Activated CD8-positive, alpha-beta T cell treated with anti-CD3 and anti-CD28 coated beads for 36 hours (primary cell): ENCODE results near the gene ZNF789. TPM values are rescaled to one million over a fixed set of nuclear protein-coding genes. Genes with fewer than 3 reads are reported as not detected.
"Not testable (repeated sequence)": the region's sequence is repeated elsewhere in the genome, so short reads cannot be mapped to it uniquely, and the experiment has no call there.

ENCODE experiments used
- ATAC-seq: fragments of 200-7000 bp; cut with Tn5 transposase; one replicate; pipeline ENCODE4 v1.10.0; 2021; ENCODE audit warnings: mild to moderate bottlenecking, moderate library complexity
- CTCF ChIA-PET: fragments of 350-600 bp; sonication (Branson Sonifier 250); formaldehyde crosslinking; loops from one replicate; lab custom pipeline; 2021; ENCODE audit warnings: antibody characterized with exemption; lab: Charles Lee
- POLR2A ChIA-PET: fragments of 350-600 bp; sonication (Branson Sonifier 250); formaldehyde crosslinking; loops from one replicate; lab custom pipeline; 2021; ENCODE audit warnings: antibody characterized with exemption; lab: Charles Lee
- DNase-seq: peaks from one replicate; pipeline ENCODE4 v3.0.0-alpha.2; 2020
- H3K27ac Mint-ChIP-seq: one replicate; pipeline ENCODE4 v1.8.0; 2021; ENCODE audit warnings: mild to moderate bottlenecking, mixed read lengths
- H3K27me3 Mint-ChIP-seq: one replicate; pipeline ENCODE4 v1.8.0; 2021; ENCODE audit warnings: mixed read lengths
- H3K36me3 Mint-ChIP-seq: one replicate; pipeline ENCODE4 v1.8.0; 2021; ENCODE audit warnings: low read depth, mixed read lengths
- H3K4me1 Mint-ChIP-seq: one replicate; pipeline ENCODE4 v1.8.0; 2021; ENCODE audit warnings: low read depth, mixed read lengths
- H3K4me3 Mint-ChIP-seq: one replicate; pipeline ENCODE4 v1.8.0; 2021; ENCODE audit warnings: mild to moderate bottlenecking, moderate library complexity, mixed read lengths
- H3K9me3 Mint-ChIP-seq: one replicate; pipeline ENCODE4 v1.8.0; 2021; ENCODE audit warnings: mixed read lengths
- CTCF ChIP-seq: fragments of 200-600 bp; IDR thresholded peaks from one replicate; pipeline ENCODE4 v1.8.0; 2022; ENCODE audit warnings: antibody characterized with exemption, mild to moderate bottlenecking
- intact Hi-C: fragments of 100-400 bp; cut with micrococcal nuclease; formaldehyde crosslinking; loops from one replicate; pipeline ENCODE4 v1.10.0; 2022
- total RNA-seq, 2 experiments: library from RNA; stranded (reverse); gene quantifications; one replicate each; pipeline ENCODE4 v1.2.3, GENCODE V29; 2021

Gene ZNF789
- 10 to 100 TPM; 18.8 to 19.1 TPM for total RNA-seq

- Mint-ChIP-seq H3K9me3 (no peaks in the 10 kb centered on the region), H3K36me3 (peaks cover 19% of the 10 kb centered on the region), H3K4me3 (peak within 1 kb of the TSS; percentile 95), H3K27me3 (no peaks in the 10 kb centered on the region), H3K27ac (peak within 1 kb of the TSS; percentile 97), H3K4me1 (peaks cover 33% of the 10 kb centered on the region)
- ATAC-seq (peak; percentile 98), DNase-seq (peak; percentile 100)
- intact Hi-C loops = loop anchor here (2.0 kb wide), 1 partner anchor 28 kb away; the partner anchor contains the start of gene ZNF394
- TF ChIP-seq CTCF = no peak
- CTCF ChIA-PET = interaction anchor here (0.8 kb wide), 1 partner anchor 51 kb away, joined by 3 read pairs; no protein-coding TSS in a partner anchor
- POLR2A ChIA-PET = interaction anchor here (1.0 to 2.8 kb wide), 5 partner anchors 25 to 80 kb away, joined by 3 to 19 read pairs (median 3); partner anchors contain the start of genes ZKSCAN5 and ZNF394
Observed at GRCh38 chr7:99472561-99473314, at the start of gene ZNF789. TSS of gene ZNF789 (plus strand) at chr7:99472890. CDS start at chr7:99476457, 3,567 bp downstream.

DNA sequence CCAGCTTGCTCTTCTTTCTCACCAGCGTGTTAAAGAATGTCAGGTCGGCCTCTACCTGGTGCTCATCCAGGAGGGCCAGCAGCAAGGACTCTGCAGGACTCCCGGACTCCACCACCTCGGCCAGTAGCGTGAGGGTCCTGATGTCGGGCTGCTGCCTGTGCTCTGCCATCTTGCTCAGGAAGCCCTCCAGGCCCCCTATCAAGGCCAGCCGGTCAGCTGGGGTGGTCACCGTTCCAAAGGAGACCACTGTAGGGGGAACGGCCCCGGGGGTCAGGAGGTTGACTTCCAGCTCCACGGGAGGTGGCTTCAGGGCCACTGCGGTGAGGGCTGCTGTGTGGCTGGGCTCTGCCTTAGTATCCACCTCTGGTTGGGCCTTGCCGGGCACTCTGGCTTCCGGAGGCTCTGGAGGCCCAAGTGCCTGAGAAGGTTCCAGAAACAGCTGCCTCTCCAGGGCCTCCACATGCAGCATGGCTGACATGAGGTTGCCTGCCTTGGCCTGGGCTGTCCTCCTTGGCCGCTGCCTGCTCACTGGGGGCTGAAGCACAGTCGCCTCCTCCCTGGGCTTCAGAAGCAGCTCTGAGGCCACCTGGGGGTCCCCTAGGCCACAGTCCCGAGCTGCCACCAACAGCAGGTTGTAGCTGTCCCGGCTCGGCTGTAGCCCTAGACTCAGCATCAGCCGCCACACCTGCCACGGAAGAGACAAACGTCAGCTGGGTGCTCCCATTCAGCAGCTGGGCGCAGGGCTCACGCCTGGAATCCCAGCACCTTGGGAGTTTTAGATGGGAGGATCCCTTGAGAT is 47.6 kb upstream of the ZNF789 start:
- no peak overlapping the region for H3K27ac Mint-ChIP-seq
- DNase-seq (no peak), ATAC-seq (no peak)
- ChIA-PET POLR2A (interaction anchor here (1.1 kb wide), 1 partner anchor 13 kb away, joined by 3 read pairs; the partner anchor contains the start of genes CPSF4 and PTCD1), CTCF (no interaction called here)
- no peaks in the 10 kb centered on the region for H3K9me3 Mint-ChIP-seq
- no peak for TF ChIP-seq CTCF
- H3K4me3 Mint-ChIP-seq = no peak overlapping the region
- no peaks in the 10 kb centered on the region for H3K27me3 Mint-ChIP-seq
- intact Hi-C loops = no loop called here
- peaks cover 22% of the 10 kb centered on the region for H3K36me3 Mint-ChIP-seq
- H3K4me1 Mint-ChIP-seq = no peaks in the 10 kb centered on the region

GRCh38 chr7:99428972-99429566 is 43.6 kb upstream of the ZNF789 start:
- no peak for TF ChIP-seq CTCF
- no peaks in the 10 kb centered on the region for H3K9me3 Mint-ChIP-seq
- peak overlapping the region; percentile 20 for H3K27ac Mint-ChIP-seq
- POLR2A ChIA-PET = interaction anchor here (1.0 kb wide), 2 partner anchors 9 to 36 kb away, joined by 3 read pairs; no protein-coding TSS in a partner anchor
- intact Hi-C loops = no loop called here
- peak; percentile 64 for ATAC-seq
- H3K27me3 Mint-ChIP-seq = no peaks in the 10 kb centered on the region
- no peak overlapping the region for H3K4me3 Mint-ChIP-seq
- DNase-seq = peak; percentile 16
- CTCF ChIA-PET = no interaction called here
- H3K36me3 Mint-ChIP-seq = peaks cover 21% of the 10 kb centered on the region
- H3K4me1 Mint-ChIP-seq = no peaks in the 10 kb centered on the region

- ATAC-seq = no peak
- Mint-ChIP-seq H3K27ac (no peak overlapping the region), H3K4me3 (no peak overlapping the region), H3K27me3 (no peaks in the 10 kb centered on the region), H3K4me1 (no peaks in the 10 kb centered on the region), H3K36me3 (peaks cover 21% of the 10 kb centered on the region), H3K9me3 (no peaks in the 10 kb centered on the region)
- TF ChIP-seq CTCF = no peak
- no peak for DNase-seq
- ChIA-PET POLR2A (interaction anchor here (1.0 to 1.5 kb wide), 4 partner anchors 8 to 36 kb away, joined by 3 to 7 read pairs (median 3); partner anchors contain the start of genes BUD31 and PDAP1), CTCF (no interaction called here)
- intact Hi-C loops = no loop called here
Observed at GRCh38 chr7:99429756-99430155, 42.9 kb upstream of the ZNF789 start.

DNA sequence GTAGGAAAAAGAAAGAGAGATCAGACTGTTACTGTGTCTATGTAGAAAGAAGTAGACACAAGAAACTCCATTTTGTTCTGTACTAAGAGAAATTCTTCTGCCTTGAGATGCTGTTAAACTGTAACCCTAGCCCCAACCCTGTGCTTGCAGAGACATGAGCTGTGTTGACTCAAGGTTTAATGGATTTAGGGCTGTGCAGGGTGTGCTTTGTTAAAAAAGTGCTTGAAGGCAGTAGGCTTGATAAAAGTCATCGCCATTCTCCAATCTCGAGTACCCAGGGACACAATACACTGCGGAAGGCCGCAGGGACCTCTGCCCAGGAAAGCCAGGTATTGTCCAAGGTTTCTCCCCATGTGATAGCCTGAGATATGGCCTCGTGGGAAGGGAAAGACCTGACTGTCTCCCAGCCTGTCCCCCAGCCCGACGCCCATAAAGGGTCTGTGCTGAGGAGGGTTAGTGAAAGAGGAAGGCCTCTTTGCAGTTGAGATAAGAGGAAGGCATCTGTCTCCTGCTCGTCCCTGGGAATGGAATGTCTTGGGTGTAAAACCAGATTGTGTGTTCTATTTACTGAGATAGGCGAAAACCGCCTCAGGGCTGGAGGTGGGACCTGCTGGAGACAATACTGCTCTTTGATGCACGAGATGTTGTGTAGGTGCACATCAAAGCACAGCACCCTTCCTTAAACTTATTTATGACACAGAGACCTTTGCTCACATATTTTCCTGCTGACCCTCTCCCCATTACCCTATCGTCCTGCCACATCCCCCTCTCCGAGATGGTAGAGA is 40.7 kb upstream of the ZNF789 start:
- H3K36me3 Mint-ChIP-seq = peaks cover 20% of the 10 kb centered on the region
- POLR2A ChIA-PET, H3K4me3 Mint-ChIP-seq, H3K27ac Mint-ChIP-seq, intact Hi-C loops, ATAC-seq, H3K9me3 Mint-ChIP-seq, H3K4me1 Mint-ChIP-seq, DNase-seq, H3K27me3 Mint-ChIP-seq: not testable (repeated sequence)
- CTCF ChIA-PET = interaction anchor here (0.5 kb wide), 1 partner anchor 536 kb away, joined by 3 read pairs; no protein-coding TSS in a partner anchor
